BE2C (cell line): ENCODE results near the gene GALR3. TPM values are rescaled to one million over a fixed set of nuclear protein-coding genes. Genes with fewer than 3 reads are reported as not detected.

Source experiments
- DNase-seq: peaks from one replicate; pipeline ENCODE4 v3.0.0-alpha.2; 2020
- H3K27me3 ChIP-seq: fragments of 250-450 bp; sonication (Bioruptor Pico); 2 replicates; pipeline ENCODE4 v1.5.1; 2020; ENCODE audit warnings: mild to moderate bottlenecking
- H3K36me3 ChIP-seq: fragments of 250-450 bp; sonication (Bioruptor Pico); 2 replicates; pipeline ENCODE4 v1.5.1; 2020; ENCODE audit warnings: mild to moderate bottlenecking
- H3K4me1 ChIP-seq: fragments of 250-450 bp; sonication (Bioruptor Pico); 2 replicates; pipeline ENCODE4 v1.5.1; 2020
- H3K4me3 ChIP-seq: 2 replicates; pipeline ENCODE4 v1.5.1; 2011; ENCODE audit warnings: low read depth, low read length
- H3K9me3 ChIP-seq: fragments of 250-450 bp; sonication (Bioruptor Pico); 2 replicates; pipeline ENCODE4 v1.5.1; 2020
- CTCF ChIP-seq: IDR thresholded peaks from 2 replicates; pipeline ENCODE4 v1.5.1; 2012; ENCODE audit warnings: mild to moderate bottlenecking, low read depth, low read length
- polyA plus RNA-seq: library from polyadenylated mRNA; unstranded; fragments of >200 nt; gene quantifications from one replicate; pipeline ENCODE4 v1.2.1, GENCODE V29; 2012; ENCODE audit warnings: low read depth, missing spikeins; ENCODE audit not compliant: insufficient read length, insufficient read depth

Gene GALR3, protein sequence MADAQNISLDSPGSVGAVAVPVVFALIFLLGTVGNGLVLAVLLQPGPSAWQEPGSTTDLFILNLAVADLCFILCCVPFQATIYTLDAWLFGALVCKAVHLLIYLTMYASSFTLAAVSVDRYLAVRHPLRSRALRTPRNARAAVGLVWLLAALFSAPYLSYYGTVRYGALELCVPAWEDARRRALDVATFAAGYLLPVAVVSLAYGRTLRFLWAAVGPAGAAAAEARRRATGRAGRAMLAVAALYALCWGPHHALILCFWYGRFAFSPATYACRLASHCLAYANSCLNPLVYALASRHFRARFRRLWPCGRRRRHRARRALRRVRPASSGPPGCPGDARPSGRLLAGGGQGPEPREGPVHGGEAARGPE
- not detected for polyA plus RNA-seq

DNA sequence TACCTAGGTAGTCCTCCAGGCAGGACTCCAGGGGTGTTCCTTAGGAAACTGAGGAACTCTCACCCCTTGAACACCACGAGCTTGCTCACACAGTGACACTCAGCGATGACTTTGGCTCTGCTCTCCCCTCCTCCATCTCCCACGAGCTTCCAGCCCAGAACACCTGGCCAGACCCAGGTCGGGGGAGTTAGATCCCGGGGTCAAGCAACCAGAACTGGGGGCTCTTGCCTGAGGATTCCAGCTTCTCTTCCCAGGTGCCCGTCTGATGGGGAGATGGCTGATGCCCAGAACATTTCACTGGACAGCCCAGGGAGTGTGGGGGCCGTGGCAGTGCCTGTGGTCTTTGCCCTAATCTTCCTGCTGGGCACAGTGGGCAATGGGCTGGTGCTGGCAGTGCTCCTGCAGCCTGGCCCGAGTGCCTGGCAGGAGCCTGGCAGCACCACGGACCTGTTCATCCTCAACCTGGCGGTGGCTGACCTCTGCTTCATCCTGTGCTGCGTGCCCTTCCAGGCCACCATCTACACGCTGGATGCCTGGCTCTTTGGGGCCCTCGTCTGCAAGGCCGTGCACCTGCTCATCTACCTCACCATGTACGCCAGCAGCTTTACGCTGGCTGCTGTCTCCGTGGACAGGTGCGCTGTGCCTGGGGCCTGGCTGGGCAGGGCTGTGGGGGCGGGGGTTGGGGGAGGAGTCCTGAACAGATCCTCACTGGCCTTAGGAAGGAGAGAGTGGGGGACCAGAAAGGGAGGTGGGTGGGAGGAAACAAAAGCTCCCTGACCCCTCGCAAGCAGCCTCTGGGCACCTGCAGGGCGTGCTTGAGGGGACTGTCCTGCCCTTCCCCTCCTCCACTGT, at the start of gene GALR3:
TSS of gene GALR3 (plus strand) at position 249 of the 852 bp plus-strand sequence. CDS start at position 274, 25 bp downstream.
- no peaks in the 10 kb centered on the region for H3K36me3 ChIP-seq
- no peak for TF ChIP-seq CTCF
- H3K27me3 ChIP-seq = no peaks in the 10 kb centered on the region
- no peak for DNase-seq
- H3K4me3 ChIP-seq = no peak within 1 kb of the TSS
- no peaks in the 10 kb centered on the region for H3K4me1 ChIP-seq
- no peaks in the 10 kb centered on the region for H3K9me3 ChIP-seq

- DNase-seq = no peak
- H3K9me3 ChIP-seq = no peaks in the 10 kb centered on the region
- H3K36me3 ChIP-seq = no peaks in the 10 kb centered on the region
- H3K4me3 ChIP-seq = no peak overlapping the region
- H3K27me3 ChIP-seq = no peaks in the 10 kb centered on the region
- no peak for TF ChIP-seq CTCF
- H3K4me1 ChIP-seq = no peaks in the 10 kb centered on the region
These were observed 48.5 kb upstream of the GALR3 start for GRCh38 chr22:37774728-37775127.

- Histone ChIP-seq H3K4me1 (no peaks in the 10 kb centered on the region), H3K27me3 (no peaks in the 10 kb centered on the region), H3K36me3 (no peaks in the 10 kb centered on the region), H3K4me3 (no peak overlapping the region), H3K9me3 (no peaks in the 10 kb centered on the region)
- no peak for DNase-seq
- no peak for TF ChIP-seq CTCF
These were observed 47.2 kb upstream of the GALR3 start for GRCh38 chr22:37775785-37776638.

DNA sequence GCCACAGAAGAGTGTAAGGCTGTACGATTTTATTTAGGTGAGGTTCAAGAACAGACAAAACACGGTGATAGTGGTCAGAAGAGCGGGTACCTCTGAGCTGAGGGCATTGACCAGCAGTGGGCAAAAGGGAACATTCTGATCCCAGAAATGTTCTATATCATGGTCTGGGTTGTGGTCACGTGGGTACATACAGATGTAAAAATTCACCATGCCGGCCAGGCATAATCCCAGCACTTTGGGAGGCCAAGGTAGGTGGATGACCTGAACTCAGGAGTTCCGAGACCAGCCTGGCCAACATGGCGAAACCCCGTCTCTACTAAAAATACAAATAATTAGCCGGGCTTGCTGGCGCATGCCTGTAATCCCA, 46.6 kb upstream of the GALR3 start:
- no peaks in the 10 kb centered on the region for H3K9me3 ChIP-seq
- no peaks in the 10 kb centered on the region for H3K4me1 ChIP-seq
- H3K27me3 ChIP-seq = no peaks in the 10 kb centered on the region
- DNase-seq = no peak
- no peak for TF ChIP-seq CTCF
- no peaks in the 10 kb centered on the region for H3K36me3 ChIP-seq
- no peak overlapping the region for H3K4me3 ChIP-seq

- peak; percentile 45 for DNase-seq
- no peak for TF ChIP-seq CTCF
- Histone ChIP-seq H3K9me3 (no peaks in the 10 kb centered on the region), H3K36me3 (no peaks in the 10 kb centered on the region), H3K4me1 (no peaks in the 10 kb centered on the region), H3K27me3 (no peaks in the 10 kb centered on the region), H3K4me3 (no peak overlapping the region)
These were observed 46.0 kb upstream of the GALR3 start for GRCh38 chr22:37777122-37777687.
